OCI-LY1 (cell line): ENCODE data around the gene FAM136A.

Experiments
- H2AFZ ChIP-seq: fragments of 200-600 bp; sonication (generic), shearing (Covaris generic); 2 replicates; pipeline ENCODE4 v1.6.0; 2014; ENCODE audit warnings: antibody characterized with exemption, mild to moderate bottlenecking, low read length
- H3F3A ChIP-seq: fragments of 200-600 bp; sonication (generic), shearing (Covaris generic); 2 replicates; pipeline ENCODE4 v1.6.0; 2014; ENCODE audit warnings: mild to moderate bottlenecking, antibody characterized with exemption, low read length, moderate library complexity; ENCODE audit not compliant: insufficient read depth
- H3K27ac ChIP-seq: fragments of 200-600 bp; sonication (generic); 2 replicates; pipeline ENCODE4 v1.5.1; 2014; ENCODE audit warnings: low read length, mixed run types, mild to moderate bottlenecking, low read depth; ENCODE audit not compliant: poor library complexity, severe bottlenecking
- H3K27me3 ChIP-seq: fragments of 200-600 bp; sonication (generic); 2 replicates; pipeline ENCODE4 v1.6.0; 2014; ENCODE audit warnings: antibody characterized with exemption, mild to moderate bottlenecking, low read length, moderate library complexity; ENCODE audit not compliant: insufficient read depth
- H3K36me3 ChIP-seq: fragments of 200-600 bp; sonication (generic); 2 replicates; pipeline ENCODE4 v1.6.1; 2014; ENCODE audit warnings: mild to moderate bottlenecking, antibody characterized with exemption, low read length, moderate library complexity, mixed read lengths; ENCODE audit not compliant: insufficient read depth
- H3K4me1 ChIP-seq: fragments of 200-600 bp; sonication (generic); 2 replicates; pipeline ENCODE4 v1.5.1; 2014; ENCODE audit warnings: mild to moderate bottlenecking, low read length, moderate library complexity; ENCODE audit not compliant: insufficient read depth, severe bottlenecking
- H3K4me2 ChIP-seq: fragments of 200-600 bp; sonication (generic), shearing (Covaris generic); 2 replicates; pipeline ENCODE4 v1.6.1; 2014; ENCODE audit warnings: low read length
- H3K4me3 ChIP-seq: fragments of 200-600 bp; sonication (generic); 2 replicates; pipeline ENCODE4 v1.5.1; 2014; ENCODE audit warnings: low read length, low read depth, mild to moderate bottlenecking, mixed read lengths; ENCODE audit not compliant: poor library complexity, severe bottlenecking
- H3K79me2 ChIP-seq: fragments of 200-600 bp; shearing (Covaris generic); 2 replicates; pipeline ENCODE4 v1.6.1; 2016; ENCODE audit warnings: mixed run types, low read length, mixed read lengths; ENCODE audit not compliant: insufficient read depth
- H3K9ac ChIP-seq: fragments of 200-600 bp; sonication (generic), shearing (Covaris generic); 2 replicates; pipeline ENCODE4 v1.6.1; 2014; ENCODE audit warnings: mild to moderate bottlenecking, low read length, mixed read lengths
- H3K9me2 ChIP-seq: fragments of 200-600 bp; sonication (generic), shearing (Covaris generic); 2 replicates; pipeline ENCODE4 v1.6.1; 2014; ENCODE audit warnings: low read depth, mild to moderate bottlenecking, low read length, mixed read lengths
- H3K9me3 ChIP-seq: fragments of 200-600 bp; shearing (Covaris generic); 2 replicates; pipeline ENCODE4 v1.6.1; 2014; ENCODE audit warnings: low read length, mixed read lengths
- H4K20me1 ChIP-seq: fragments of 200-600 bp; sonication (generic), shearing (Covaris generic); 2 replicates; pipeline ENCODE4 v1.6.0; 2016; ENCODE audit warnings: mild to moderate bottlenecking, low read length; ENCODE audit not compliant: insufficient read depth
- EZH2 ChIP-seq: fragments of 200-600 bp; sonication (generic), shearing (Covaris generic); IDR thresholded peaks from 2 replicates; pipeline ENCODE4 v1.8.0; 2017; ENCODE audit warnings: borderline replicate concordance, mixed run types, mild to moderate bottlenecking, antibody characterized with exemption, low read length, moderate library complexity, mixed read lengths
- TF ChIP-seq, protein P1 (sequence below): fragments of 200-600 bp; sonication (generic), shearing (Covaris generic); IDR thresholded peaks from 2 replicates; pipeline ENCODE4 v1.5.1; 2017; ENCODE audit warnings: mild to moderate bottlenecking, antibody characterized with exemption, low read length, moderate library complexity, mixed read lengths

FAM136A gene

DNA sequence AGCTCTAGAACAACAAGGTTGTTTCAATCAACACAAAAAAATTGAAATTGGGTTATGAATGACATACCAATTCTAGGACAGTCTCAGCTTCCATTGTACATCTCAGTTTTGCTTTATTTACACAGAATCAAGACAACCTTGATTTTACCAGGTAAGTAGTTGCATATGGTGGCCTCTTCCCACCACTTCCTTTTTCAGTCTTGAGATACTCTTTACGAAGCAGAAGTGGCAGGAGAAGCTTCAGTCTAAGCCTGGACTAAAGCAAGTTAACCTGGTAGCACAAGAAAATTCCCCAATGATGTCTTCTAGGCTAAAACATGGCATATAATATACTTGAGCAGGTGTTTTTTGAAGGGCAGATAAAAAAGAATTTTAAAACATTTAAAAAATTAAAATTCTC, 10.7 kb upstream of the FAM136A start:
- Histone ChIP-seq H3K9me3 (no peaks in the 10 kb centered on the region), H3K4me1 (no peaks in the 10 kb centered on the region), H2AFZ (no peak overlapping the region), H3K27me3 (no peaks in the 10 kb centered on the region), H3K9ac (no peak overlapping the region), H3K27ac (no peak overlapping the region), H3K9me2 (no peaks in the 10 kb centered on the region), H3K4me3 (no peak overlapping the region), H3K4me2 (no peak overlapping the region), H4K20me1 (no peaks in the 10 kb centered on the region), H3F3A (no peaks in the 10 kb centered on the region), H3K36me3 (no peaks in the 10 kb centered on the region), H3K79me2 (no peaks in the 10 kb centered on the region)
- TF ChIP-seq, protein P1, sequence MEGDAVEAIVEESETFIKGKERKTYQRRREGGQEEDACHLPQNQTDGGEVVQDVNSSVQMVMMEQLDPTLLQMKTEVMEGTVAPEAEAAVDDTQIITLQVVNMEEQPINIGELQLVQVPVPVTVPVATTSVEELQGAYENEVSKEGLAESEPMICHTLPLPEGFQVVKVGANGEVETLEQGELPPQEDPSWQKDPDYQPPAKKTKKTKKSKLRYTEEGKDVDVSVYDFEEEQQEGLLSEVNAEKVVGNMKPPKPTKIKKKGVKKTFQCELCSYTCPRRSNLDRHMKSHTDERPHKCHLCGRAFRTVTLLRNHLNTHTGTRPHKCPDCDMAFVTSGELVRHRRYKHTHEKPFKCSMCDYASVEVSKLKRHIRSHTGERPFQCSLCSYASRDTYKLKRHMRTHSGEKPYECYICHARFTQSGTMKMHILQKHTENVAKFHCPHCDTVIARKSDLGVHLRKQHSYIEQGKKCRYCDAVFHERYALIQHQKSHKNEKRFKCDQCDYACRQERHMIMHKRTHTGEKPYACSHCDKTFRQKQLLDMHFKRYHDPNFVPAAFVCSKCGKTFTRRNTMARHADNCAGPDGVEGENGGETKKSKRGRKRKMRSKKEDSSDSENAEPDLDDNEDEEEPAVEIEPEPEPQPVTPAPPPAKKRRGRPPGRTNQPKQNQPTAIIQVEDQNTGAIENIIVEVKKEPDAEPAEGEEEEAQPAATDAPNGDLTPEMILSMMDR: no peak
- TF ChIP-seq EZH2: no peak

DNA sequence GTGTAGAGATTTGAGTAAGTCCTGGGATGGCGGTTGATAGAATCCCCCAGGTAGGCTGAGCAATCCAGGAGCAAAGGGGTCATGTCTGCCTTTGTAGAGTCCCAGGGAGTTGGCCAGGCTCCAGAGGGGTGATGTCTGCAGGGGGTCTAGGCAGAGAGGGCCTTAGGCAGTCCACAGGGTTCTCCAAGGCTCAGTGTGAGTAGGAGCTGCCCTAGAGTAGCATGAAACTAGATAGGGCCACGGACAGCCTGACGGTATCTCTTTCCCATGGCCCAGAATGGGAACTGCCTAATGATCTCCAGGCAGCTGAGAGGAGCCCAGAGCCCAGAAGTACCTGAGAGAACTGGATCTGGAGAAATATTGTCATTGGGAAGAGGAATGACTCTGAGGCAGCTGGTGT, 9.0 kb upstream of the FAM136A start:
- H3K4me3 ChIP-seq: no peak overlapping the region
- no peaks in the 10 kb centered on the region for H3K79me2 ChIP-seq
- H3K9me3 ChIP-seq: no peaks in the 10 kb centered on the region
- no peak overlapping the region for H3K4me2 ChIP-seq
- no peaks in the 10 kb centered on the region for H4K20me1 ChIP-seq
- no peaks in the 10 kb centered on the region for H3K36me3 ChIP-seq
- H2AFZ ChIP-seq: no peak overlapping the region
- no peak overlapping the region for H3K9ac ChIP-seq
- H3K27ac ChIP-seq: no peak overlapping the region
- TF ChIP-seq, protein P1: no peak
- TF ChIP-seq EZH2: no peak
- no peaks in the 10 kb centered on the region for H3K9me2 ChIP-seq
- no peaks in the 10 kb centered on the region for H3K4me1 ChIP-seq
- no peaks in the 10 kb centered on the region for H3F3A ChIP-seq
- H3K27me3 ChIP-seq: no peaks in the 10 kb centered on the region

DNA sequence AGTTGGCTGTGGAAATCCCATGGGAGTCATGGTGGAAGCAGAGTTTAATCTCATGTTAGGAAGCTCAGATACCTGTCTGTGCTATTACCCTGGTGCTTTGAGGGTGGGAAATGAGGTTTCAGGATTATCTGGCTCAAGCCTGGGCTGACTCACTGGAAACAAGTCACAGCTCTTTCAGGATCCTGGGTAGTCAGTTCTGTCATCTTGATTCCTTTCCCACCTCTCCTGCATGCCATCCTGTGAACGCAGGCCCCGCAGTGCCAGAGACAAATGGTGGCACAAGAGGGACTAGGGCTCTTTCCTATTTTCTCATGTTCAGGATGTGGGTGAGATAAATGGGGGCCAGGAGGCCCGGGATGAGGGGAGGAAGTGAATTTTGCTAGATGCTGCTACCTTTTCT, 3.7 kb upstream of the FAM136A start:
- no peaks in the 10 kb centered on the region for H3K9me2 ChIP-seq
- no peak overlapping the region for H3K9ac ChIP-seq
- peaks cover 2% of the 10 kb centered on the region; the same call in 1 of the 2 replicates for H3K36me3 ChIP-seq
- no peaks in the 10 kb centered on the region for H3F3A ChIP-seq
- H3K9me3 ChIP-seq: no peaks in the 10 kb centered on the region
- no peak overlapping the region for H3K4me3 ChIP-seq
- no peak overlapping the region for H2AFZ ChIP-seq
- no peaks in the 10 kb centered on the region for H4K20me1 ChIP-seq
- H3K27ac ChIP-seq: no peak overlapping the region
- TF ChIP-seq EZH2: no peak
- TF ChIP-seq, protein P1: no peak
- peaks cover 8% of the 10 kb centered on the region for H3K4me1 ChIP-seq
- no peaks in the 10 kb centered on the region for H3K79me2 ChIP-seq
- H3K4me2 ChIP-seq: no peak overlapping the region
- no peaks in the 10 kb centered on the region for H3K27me3 ChIP-seq
